HEK293 (cell line): Measurements from ENCODE around the gene RIMKLB.

Experiments used
- ATF2 ChIP-seq: fragments of 450-650 bp; formaldehyde crosslinking; IDR thresholded peaks from 2 replicates; pipeline ENCODE4 v1.5.1; 2016; ENCODE audit warnings: missing biosample characterization, missing genetic modification characterization, low read depth
- FEZF1 ChIP-seq: fragments of 450-650 bp; formaldehyde crosslinking; IDR thresholded peaks from 2 replicates; pipeline ENCODE4 v1.5.1; 2016; ENCODE audit warnings: missing biosample characterization, missing genetic modification characterization
- GLI4 ChIP-seq: fragments of 450-650 bp; formaldehyde crosslinking; IDR thresholded peaks from 2 replicates; pipeline ENCODE4 v1.5.1; 2016; ENCODE audit warnings: missing biosample characterization, missing genetic modification characterization
- HIC1 ChIP-seq: fragments of 450-650 bp; formaldehyde crosslinking; IDR thresholded peaks from 2 replicates; pipeline ENCODE4 v1.5.1; 2016; ENCODE audit warnings: missing biosample characterization, missing genetic modification characterization
- HOXA7 ChIP-seq: sonication (generic); formaldehyde crosslinking; IDR thresholded peaks from 2 replicates; pipeline ENCODE4 v1.8.1; 2022; ENCODE audit warnings: missing genetic modification reagents, borderline replicate concordance
- PATZ1 ChIP-seq: fragments of 450-650 bp; formaldehyde crosslinking; IDR thresholded peaks from 2 replicates; pipeline ENCODE4 v1.5.1; 2016; ENCODE audit warnings: missing biosample characterization, missing genetic modification characterization
- REPIN1 ChIP-seq: fragments of 450-650 bp; formaldehyde crosslinking; IDR thresholded peaks from 2 replicates; pipeline ENCODE4 v1.5.1; 2017; ENCODE audit warnings: missing biosample characterization, missing genetic modification characterization, low read depth
- SP3 ChIP-seq: fragments of 450-650 bp; formaldehyde crosslinking; IDR thresholded peaks from 2 replicates; pipeline ENCODE4 v1.5.1; 2016; ENCODE audit warnings: missing biosample characterization, missing genetic modification characterization
- TCF7L2 ChIP-seq: IDR thresholded peaks from 2 replicates; pipeline ENCODE4 v1.6.1; 2011; ENCODE audit warnings: low read depth, mild to moderate bottlenecking, inconsistent platforms, low read length, moderate library complexity, borderline replicate concordance
- TRIM28 ChIP-seq: IDR thresholded peaks from 2 replicates; pipeline ENCODE4 v1.6.1; 2011; ENCODE audit warnings: low read length, control low read depth, borderline replicate concordance
- ZBTB17 ChIP-seq: fragments of 450-650 bp; formaldehyde crosslinking; IDR thresholded peaks from 2 replicates; pipeline ENCODE4 v1.5.1; 2016; ENCODE audit warnings: missing biosample characterization, missing genetic modification characterization
- ZBTB21 ChIP-seq: fragments of 450-650 bp; formaldehyde crosslinking; IDR thresholded peaks from 2 replicates; pipeline ENCODE4 v1.5.1; 2017; ENCODE audit warnings: missing biosample characterization, missing genetic modification characterization
- ZNF174 ChIP-seq: fragments of 450-650 bp; formaldehyde crosslinking; IDR thresholded peaks from 2 replicates; pipeline ENCODE4 v1.5.0; 2017; ENCODE audit warnings: missing biosample characterization, mild to moderate bottlenecking, missing genetic modification characterization
- ZNF184 ChIP-seq: fragments of 450-650 bp; IDR thresholded peaks from 2 replicates; pipeline ENCODE4 v1.5.1; 2018; ENCODE audit warnings: missing biosample characterization, mild to moderate bottlenecking, missing genetic modification characterization
- ZNF292 ChIP-seq: fragments of 450-650 bp; formaldehyde crosslinking; IDR thresholded peaks from 2 replicates; pipeline ENCODE4 v1.5.1; 2016; ENCODE audit warnings: low read depth, missing biosample characterization, missing genetic modification characterization, borderline replicate concordance
- ZNF335 ChIP-seq: fragments of 450-650 bp; formaldehyde crosslinking; conservative IDR thresholded peaks from 2 replicates; pipeline ENCODE4 v1.5.1; 2016; ENCODE audit warnings: missing biosample characterization, missing genetic modification characterization
- ZNF354C ChIP-seq: fragments of 450-650 bp; formaldehyde crosslinking; IDR thresholded peaks from 2 replicates; pipeline ENCODE4 v1.5.1; 2016; ENCODE audit warnings: missing biosample characterization, missing genetic modification characterization, low read depth, borderline replicate concordance
- ZNF366 ChIP-seq: fragments of 450-650 bp; formaldehyde crosslinking; conservative IDR thresholded peaks from 2 replicates; pipeline ENCODE4 v1.5.1; 2016; ENCODE audit warnings: missing biosample characterization, missing genetic modification characterization
- ZNF433 ChIP-seq: fragments of 450-650 bp; formaldehyde crosslinking; IDR thresholded peaks from 2 replicates; pipeline ENCODE4 v1.5.1; 2016; ENCODE audit warnings: missing biosample characterization, missing genetic modification characterization, low read depth
- ZNF529 ChIP-seq: fragments of 450-650 bp; formaldehyde crosslinking; IDR thresholded peaks from 2 replicates; pipeline ENCODE4 v1.5.1; 2017; ENCODE audit warnings: missing genetic modification characterization, missing biosample characterization; ENCODE audit not compliant: insufficient replicate concordance
- ZNF555 ChIP-seq: fragments of 450-650 bp; formaldehyde crosslinking; conservative IDR thresholded peaks from 2 replicates; pipeline ENCODE4 v1.5.1; 2017; ENCODE audit warnings: missing biosample characterization, mild to moderate bottlenecking, missing genetic modification characterization, inconsistent platforms
- ZNF558 ChIP-seq: fragments of 450-650 bp; formaldehyde crosslinking; IDR thresholded peaks from 2 replicates; pipeline ENCODE4 v1.5.1; 2016; ENCODE audit warnings: missing biosample characterization, missing genetic modification characterization
- ZNF623 ChIP-seq: fragments of 450-650 bp; formaldehyde crosslinking; IDR thresholded peaks from 2 replicates; pipeline ENCODE4 v1.5.1; 2016; ENCODE audit warnings: missing biosample characterization, missing genetic modification characterization
- ZNF629 ChIP-seq: fragments of 450-650 bp; formaldehyde crosslinking; IDR thresholded peaks from 2 replicates; pipeline ENCODE4 v1.5.1; 2017; ENCODE audit warnings: missing biosample characterization, missing genetic modification characterization
- ZNF791 ChIP-seq: fragments of 450-650 bp; formaldehyde crosslinking; IDR thresholded peaks from 2 replicates; pipeline ENCODE4 v1.5.1; 2016; ENCODE audit warnings: missing biosample characterization, missing genetic modification characterization
- TF ChIP-seq, protein P1 (sequence below): fragments of 450-650 bp; formaldehyde crosslinking; IDR thresholded peaks from 2 replicates; pipeline ENCODE4 v1.5.1; 2016; ENCODE audit warnings: missing biosample characterization, missing genetic modification characterization
- TF ChIP-seq, protein P2 (sequence below): fragments of 450-650 bp; formaldehyde crosslinking; IDR thresholded peaks from 2 replicates; pipeline ENCODE4 v1.5.1; 2016; ENCODE audit warnings: missing biosample characterization, missing genetic modification characterization
- TF ChIP-seq, protein P3 (sequence below): fragments of 450-650 bp; formaldehyde crosslinking; IDR thresholded peaks from 2 replicates; pipeline ENCODE4 v1.5.1; 2016; ENCODE audit warnings: missing biosample characterization, missing genetic modification characterization

The RIMKLB gene

DNA sequence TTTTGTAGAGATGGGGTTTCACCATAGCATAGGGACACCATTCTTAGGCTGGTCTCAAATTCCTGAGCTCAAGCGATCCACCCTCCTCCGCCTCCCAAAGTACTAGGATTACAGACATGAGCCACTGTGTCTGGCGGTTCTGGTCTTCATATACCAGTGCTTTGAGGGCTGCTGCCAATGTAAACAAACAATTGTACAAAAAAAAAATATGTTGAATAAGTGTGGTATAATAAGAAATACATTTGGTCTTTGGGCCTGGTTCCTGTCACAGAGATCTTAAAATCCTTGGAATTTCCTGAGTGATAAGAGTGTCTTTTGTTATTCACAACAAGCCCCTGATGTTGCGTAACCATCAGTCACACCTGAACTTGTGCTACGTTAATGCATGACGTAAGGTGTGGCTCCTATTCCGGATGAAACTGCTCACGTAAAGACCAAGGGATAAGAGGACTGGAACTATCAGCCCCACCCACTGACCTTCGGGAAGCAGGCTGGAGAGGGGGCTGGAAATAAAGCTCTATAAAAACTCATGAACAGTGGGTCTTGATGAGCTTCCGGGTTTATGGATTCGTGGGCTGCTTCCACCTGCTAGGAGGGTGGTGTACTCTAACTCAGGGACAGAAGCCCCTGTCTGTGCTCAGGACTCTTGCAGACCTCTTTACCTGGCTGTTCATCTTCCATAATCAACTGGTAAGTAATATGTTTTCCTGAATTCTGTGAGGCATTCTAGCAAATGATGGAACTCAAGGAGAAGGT is 16.5 kb upstream of the RIMKLB start (continued):
- TF ChIP-seq SP3 (tag by site-specific recombination) (0 out of 2 replicates have a peak, but pooled peaks have one; percentile 28), PATZ1 (tag by site-specific recombination) (no peak), ZNF558 (tag by site-specific recombination) (no peak), ZNF433 (tag by site-specific recombination) (no peak), GLI4 (tag by site-specific recombination) (no peak), ZNF791 (no peak), ZBTB21 (peak; percentile 96), ZNF174 (tag by site-specific recombination) (no peak), ZNF354C (tag by site-specific recombination) (no peak), ZNF555 (no peak), FEZF1 (tag by site-specific recombination) (no peak), ZNF292 (tag by site-specific recombination) (no peak), ZBTB17 (tag by site-specific recombination) (no peak), HIC1 (no peak), TCF7L2 (no peak), ZNF629 (tag by site-specific recombination) (peak; percentile 94), ZNF366 (peak; percentile 55; the same call in 1 of the 2 replicates), ZNF184 (tag by site-specific recombination) (no peak), ATF2 (peak; percentile 81), TRIM28 (no peak), ZNF529 (tag by site-specific recombination) (no peak), ZNF623 (tag by site-specific recombination) (no peak), HOXA7 (CRISPR knock-in tag) (no peak), ZNF335 (peak; percentile 76), REPIN1 (tag by site-specific recombination) (no peak)
- TF ChIP-seq, protein P1, sequence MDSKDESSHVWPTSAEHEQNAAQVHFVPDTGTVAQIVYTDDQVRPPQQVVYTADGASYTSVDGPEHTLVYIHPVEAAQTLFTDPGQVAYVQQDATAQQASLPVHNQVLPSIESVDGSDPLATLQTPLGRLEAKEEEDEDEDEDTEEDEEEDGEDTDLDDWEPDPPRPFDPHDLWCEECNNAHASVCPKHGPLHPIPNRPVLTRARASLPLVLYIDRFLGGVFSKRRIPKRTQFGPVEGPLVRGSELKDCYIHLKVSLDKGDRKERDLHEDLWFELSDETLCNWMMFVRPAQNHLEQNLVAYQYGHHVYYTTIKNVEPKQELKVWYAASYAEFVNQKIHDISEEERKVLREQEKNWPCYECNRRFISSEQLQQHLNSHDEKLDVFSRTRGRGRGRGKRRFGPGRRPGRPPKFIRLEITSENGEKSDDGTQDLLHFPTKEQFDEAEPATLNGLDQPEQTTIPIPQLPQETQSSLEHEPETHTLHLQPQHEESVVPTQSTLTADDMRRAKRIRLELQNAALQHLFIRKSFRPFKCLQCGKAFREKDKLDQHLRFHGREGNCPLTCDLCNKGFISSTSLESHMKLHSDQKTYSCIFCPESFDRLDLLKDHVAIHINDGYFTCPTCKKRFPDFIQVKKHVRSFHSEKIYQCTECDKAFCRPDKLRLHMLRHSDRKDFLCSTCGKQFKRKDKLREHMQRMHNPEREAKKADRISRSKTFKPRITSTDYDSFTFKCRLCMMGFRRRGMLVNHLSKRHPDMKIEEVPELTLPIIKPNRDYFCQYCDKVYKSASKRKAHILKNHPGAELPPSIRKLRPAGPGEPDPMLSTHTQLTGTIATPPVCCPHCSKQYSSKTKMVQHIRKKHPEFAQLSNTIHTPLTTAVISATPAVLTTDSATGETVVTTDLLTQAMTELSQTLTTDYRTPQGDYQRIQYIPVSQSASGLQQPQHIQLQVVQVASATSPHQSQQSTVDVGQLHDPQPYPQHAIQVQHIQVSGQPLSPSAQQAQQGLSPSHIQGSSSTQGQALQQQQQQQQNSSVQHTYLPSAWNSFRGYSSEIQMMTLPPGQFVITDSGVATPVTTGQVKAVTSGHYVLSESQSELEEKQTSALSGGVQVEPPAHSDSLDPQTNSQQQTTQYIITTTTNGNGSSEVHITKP (tag by site-specific recombination), result peak; percentile 97
- TF ChIP-seq, protein P2, sequence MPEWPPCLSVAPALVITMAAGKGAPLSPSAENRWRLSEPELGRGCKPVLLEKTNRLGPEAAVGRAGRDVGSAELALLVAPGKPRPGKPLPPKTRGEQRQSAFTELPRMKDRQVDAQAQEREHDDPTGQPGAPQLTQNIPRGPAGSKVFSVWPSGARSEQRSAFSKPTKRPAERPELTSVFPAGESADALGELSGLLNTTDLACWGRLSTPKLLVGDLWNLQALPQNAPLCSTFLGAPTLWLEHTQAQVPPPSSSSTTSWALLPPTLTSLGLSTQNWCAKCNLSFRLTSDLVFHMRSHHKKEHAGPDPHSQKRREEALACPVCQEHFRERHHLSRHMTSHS (tag by site-specific recombination), result no peak
- TF ChIP-seq, protein P3, sequence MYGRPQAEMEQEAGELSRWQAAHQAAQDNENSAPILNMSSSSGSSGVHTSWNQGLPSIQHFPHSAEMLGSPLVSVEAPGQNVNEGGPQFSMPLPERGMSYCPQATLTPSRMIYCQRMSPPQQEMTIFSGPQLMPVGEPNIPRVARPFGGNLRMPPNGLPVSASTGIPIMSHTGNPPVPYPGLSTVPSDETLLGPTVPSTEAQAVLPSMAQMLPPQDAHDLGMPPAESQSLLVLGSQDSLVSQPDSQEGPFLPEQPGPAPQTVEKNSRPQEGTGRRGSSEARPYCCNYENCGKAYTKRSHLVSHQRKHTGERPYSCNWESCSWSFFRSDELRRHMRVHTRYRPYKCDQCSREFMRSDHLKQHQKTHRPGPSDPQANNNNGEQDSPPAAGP (tag by site-specific recombination), result no peak
